ENCODE results near the gene HDGFL3. TPM values are rescaled to one million over a fixed set of nuclear protein-coding genes. Genes with fewer than 3 reads are reported as not detected.
A peak's percentile ranks its signal among the peaks of the same experiment; 100 is the strongest.

Gene HDGFL3
- total and polyA plus RNA-seq, 9 of the 15 experiments (the other 6 are each of a cell fraction or from before 2014, with no cell fraction given) = 6.7 to 42.0 (median 31.4) TPM

GRCh38 chr15:83108266-83109219 is 99.1 kb downstream of the HDGFL3 start (continued):
- no peak for TF ChIP-seq ZBTB49 (CRISPR knock-in tag; IDR thresholded peaks at IDR 0.05; ENCODE audit: borderline replicate concordance)
- TF ChIP-seq RBM34 (IDR thresholded peaks at IDR 0.05; ENCODE audit: borderline replicate concordance, insufficient read depth, low read length) = no peak
- no peak for TF ChIP-seq ZZZ3 (IDR thresholded peaks at IDR 0.05)
- TF ChIP-seq MCM7 (IDR thresholded peaks at IDR 0.05) = no peak
- no peak for TF ChIP-seq SP2 (IDR thresholded peaks at IDR 0.05; ENCODE audit: extremely low read depth, low read depth, low read length, poor library complexity, severe bottlenecking)
- TF ChIP-seq THAP7 (CRISPR knock-in tag; IDR thresholded peaks at IDR 0.05) = no peak
- TF ChIP-seq NR3C1 (CRISPR knock-in tag; IDR thresholded peaks at IDR 0.05) = no peak
- peak; percentile 64; the same call in 1 of the 2 replicates for TF ChIP-seq MYC (IDR thresholded peaks at IDR 0.05; ENCODE audit: low read depth, low read length)
- no peak; the same call in 1 of the 2 replicates for TF ChIP-seq MYC (CRISPR knock-in tag; IDR thresholded peaks at IDR 0.05; ENCODE audit: borderline replicate concordance, low read depth)
- no peak for TF ChIP-seq EZH2 (IDR thresholded peaks at IDR 0.05; ENCODE audit: borderline replicate concordance, low read depth, low read length)
- no peak for TF ChIP-seq HNRNPL (IDR thresholded peaks at IDR 0.05; ENCODE audit: low read depth, low read length)
- no peak for TF ChIP-seq ZNF717 (CRISPR knock-in tag; IDR thresholded peaks at IDR 0.05)
- TF ChIP-seq ZSCAN32 (CRISPR knock-in tag; IDR thresholded peaks at IDR 0.05) = peak; percentile 51; the same call in 1 of the 2 replicates
- TF ChIP-seq ZNF655 (CRISPR knock-in tag; IDR thresholded peaks at IDR 0.05) = no peak
- TF ChIP-seq ZNF184 (CRISPR knock-in tag; IDR thresholded peaks at IDR 0.05) = no peak
- TF ChIP-seq SP1 (CRISPR knock-in tag; IDR thresholded peaks at IDR 0.05) = no peak
- 0 out of 2 replicates have a peak, but pooled peaks have one; percentile 19 for TF ChIP-seq MAX (CRISPR knock-in tag; IDR thresholded peaks at IDR 0.05)
- no peak for TF ChIP-seq ETS1 (conservative IDR thresholded peaks at IDR 0.05; ENCODE audit: control insufficient read depth, low read depth, low read length)
- TF ChIP-seq ZNF133 (CRISPR knock-in tag; IDR thresholded peaks at IDR 0.05) = no peak
- TF ChIP-seq ZNF764 (CRISPR knock-in tag; IDR thresholded peaks at IDR 0.05; ENCODE audit: low read depth) = no peak
- peak; percentile 53; the same call in 1 of the 2 replicates for TF ChIP-seq EP300 (IDR thresholded peaks at IDR 0.05; ENCODE audit: low read length)
- TF ChIP-seq THRAP3 (IDR thresholded peaks at IDR 0.05; ENCODE audit: borderline replicate concordance) = no peak
- peak; percentile 78 for TF ChIP-seq NFIX (CRISPR knock-in tag; IDR thresholded peaks at IDR 0.05; ENCODE audit: low read depth)
